Stimulated activated CD4-positive, alpha-beta T cell treated with anti-CD3 and anti-CD28 coated beads, Interleukin-4, amount 100 ng/mL, for 24 hours (primary cell): ENCODE results near the gene GABBR2.
"Not testable (repeated sequence)": the region's sequence is repeated elsewhere in the genome, so short reads cannot be mapped to it uniquely, and the experiment has no call there.

Source experiments
- DNase-seq: peaks from one replicate; pipeline ENCODE4 v3.0.0-alpha.2; 2020

Gene GABBR2

GRCh38 chr9:98678244-98678842, 30.4 kb downstream of the GABBR2 start:
- no peak for DNase-seq

GRCh38 chr9:98673681-98674080, 35.1 kb downstream of the GABBR2 start:
- DNase-seq = no peak

- DNase-seq = no peak
Observed at GRCh38 chr9:98667005-98667640, 41.6 kb downstream of the GABBR2 start.

GRCh38 chr9:98665501-98665900, 43.2 kb downstream of the GABBR2 start:
- DNase-seq = no peak

GRCh38 chr9:98660541-98660940, 48.2 kb downstream of the GABBR2 start:
- DNase-seq = no peak

GRCh38 chr9:98658951-98659351, 49.8 kb downstream of the GABBR2 start:
- DNase-seq = no peak

GRCh38 chr9:98657897-98658296, 50.8 kb downstream of the GABBR2 start:
- no peak for DNase-seq

GRCh38 chr9:98656511-98656910, 52.2 kb downstream of the GABBR2 start:
- no peak for DNase-seq

- not testable (repeated sequence) for DNase-seq
Observed at GRCh38 chr9:98655428-98655827, 53.3 kb downstream of the GABBR2 start.

- DNase-seq = no peak
Observed at GRCh38 chr9:98654247-98654646, 54.5 kb downstream of the GABBR2 start.

GRCh38 chr9:98652741-98653140, 56.0 kb downstream of the GABBR2 start:
- DNase-seq = no peak

- DNase-seq = no peak
Observed at GRCh38 chr9:98652302-98652701, 56.4 kb downstream of the GABBR2 start.

- DNase-seq = no peak
Observed at GRCh38 chr9:98647236-98647635, 61.5 kb downstream of the GABBR2 start.

GRCh38 chr9:98644011-98644410, 64.7 kb downstream of the GABBR2 start:
- DNase-seq = no peak

GRCh38 chr9:98642661-98643312, 65.9 kb downstream of the GABBR2 start:
- no peak for DNase-seq

- DNase-seq = no peak
Observed at GRCh38 chr9:98641695-98642094, 67.0 kb downstream of the GABBR2 start.

- DNase-seq = no peak
Observed at GRCh38 chr9:98640394-98640793, 68.3 kb downstream of the GABBR2 start.

GRCh38 chr9:98639133-98639532, 69.6 kb downstream of the GABBR2 start:
- DNase-seq = no peak

- no peak for DNase-seq
Observed at GRCh38 chr9:98637381-98637780, 71.4 kb downstream of the GABBR2 start.

- no peak for DNase-seq
Observed at GRCh38 chr9:98635374-98635773, 73.4 kb downstream of the GABBR2 start.

GRCh38 chr9:98634685-98635336, 73.9 kb downstream of the GABBR2 start:
- no peak for DNase-seq

- no peak for DNase-seq
Observed at GRCh38 chr9:98632839-98633238, 75.9 kb downstream of the GABBR2 start.

GRCh38 chr9:98627296-98627695, 81.4 kb downstream of the GABBR2 start:
- no peak for DNase-seq

- no peak for DNase-seq
Observed at GRCh38 chr9:98625728-98626127, 83.0 kb downstream of the GABBR2 start.
